ENCODE results near the gene SSUH2.

Gene SSUH2

DNA sequence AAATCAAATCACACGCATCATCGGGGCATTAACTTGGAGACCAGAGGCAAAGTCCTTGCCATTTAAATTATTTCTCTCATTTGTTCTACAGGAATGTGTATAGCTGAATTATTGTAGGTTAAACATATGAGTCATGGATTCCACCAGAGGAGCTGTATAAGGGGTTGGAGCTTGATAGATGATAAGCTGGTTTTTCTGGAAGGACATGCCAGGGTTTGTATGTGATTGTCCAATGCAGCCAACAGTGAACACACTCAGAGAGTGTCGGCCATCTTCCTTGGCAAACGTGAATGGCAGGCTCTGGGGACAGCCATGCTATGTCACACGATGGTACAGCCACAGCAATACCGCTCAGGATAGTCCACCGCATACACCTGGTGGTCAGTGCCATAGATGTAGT is 25.1 kb downstream of the SSUH2 start:
- DNase-seq (ENCODE audit: low read depth in 1 of 2, low spot score in 1 of 2) = no peak
- H3K4me3 ChIP-seq (replicated peaks; ENCODE audit: insufficient read depth, low read length) = no peak overlapping the region
- H3K27me3 ChIP-seq (ENCODE audit: insufficient read depth, poor library complexity, severe bottlenecking) = no peaks in the 10 kb centered on the region
- H3K27ac ChIP-seq (replicated peaks) = no peak overlapping the region
- TF ChIP-seq POLR2AphosphoS5 (IDR thresholded peaks at IDR 0.05; ENCODE audit: low read depth) = no peak
- TF ChIP-seq, protein P1, sequence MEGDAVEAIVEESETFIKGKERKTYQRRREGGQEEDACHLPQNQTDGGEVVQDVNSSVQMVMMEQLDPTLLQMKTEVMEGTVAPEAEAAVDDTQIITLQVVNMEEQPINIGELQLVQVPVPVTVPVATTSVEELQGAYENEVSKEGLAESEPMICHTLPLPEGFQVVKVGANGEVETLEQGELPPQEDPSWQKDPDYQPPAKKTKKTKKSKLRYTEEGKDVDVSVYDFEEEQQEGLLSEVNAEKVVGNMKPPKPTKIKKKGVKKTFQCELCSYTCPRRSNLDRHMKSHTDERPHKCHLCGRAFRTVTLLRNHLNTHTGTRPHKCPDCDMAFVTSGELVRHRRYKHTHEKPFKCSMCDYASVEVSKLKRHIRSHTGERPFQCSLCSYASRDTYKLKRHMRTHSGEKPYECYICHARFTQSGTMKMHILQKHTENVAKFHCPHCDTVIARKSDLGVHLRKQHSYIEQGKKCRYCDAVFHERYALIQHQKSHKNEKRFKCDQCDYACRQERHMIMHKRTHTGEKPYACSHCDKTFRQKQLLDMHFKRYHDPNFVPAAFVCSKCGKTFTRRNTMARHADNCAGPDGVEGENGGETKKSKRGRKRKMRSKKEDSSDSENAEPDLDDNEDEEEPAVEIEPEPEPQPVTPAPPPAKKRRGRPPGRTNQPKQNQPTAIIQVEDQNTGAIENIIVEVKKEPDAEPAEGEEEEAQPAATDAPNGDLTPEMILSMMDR (IDR thresholded peaks at IDR 0.05; ENCODE audit: insufficient read depth, low read length) = no peak
- TF ChIP-seq GABPA (IDR thresholded peaks at IDR 0.05; ENCODE audit: low read depth) = no peak
- TF ChIP-seq SPI1 (IDR thresholded peaks at IDR 0.05; ENCODE audit: borderline replicate concordance, low read depth) = no peak
- TF ChIP-seq, protein P2, sequence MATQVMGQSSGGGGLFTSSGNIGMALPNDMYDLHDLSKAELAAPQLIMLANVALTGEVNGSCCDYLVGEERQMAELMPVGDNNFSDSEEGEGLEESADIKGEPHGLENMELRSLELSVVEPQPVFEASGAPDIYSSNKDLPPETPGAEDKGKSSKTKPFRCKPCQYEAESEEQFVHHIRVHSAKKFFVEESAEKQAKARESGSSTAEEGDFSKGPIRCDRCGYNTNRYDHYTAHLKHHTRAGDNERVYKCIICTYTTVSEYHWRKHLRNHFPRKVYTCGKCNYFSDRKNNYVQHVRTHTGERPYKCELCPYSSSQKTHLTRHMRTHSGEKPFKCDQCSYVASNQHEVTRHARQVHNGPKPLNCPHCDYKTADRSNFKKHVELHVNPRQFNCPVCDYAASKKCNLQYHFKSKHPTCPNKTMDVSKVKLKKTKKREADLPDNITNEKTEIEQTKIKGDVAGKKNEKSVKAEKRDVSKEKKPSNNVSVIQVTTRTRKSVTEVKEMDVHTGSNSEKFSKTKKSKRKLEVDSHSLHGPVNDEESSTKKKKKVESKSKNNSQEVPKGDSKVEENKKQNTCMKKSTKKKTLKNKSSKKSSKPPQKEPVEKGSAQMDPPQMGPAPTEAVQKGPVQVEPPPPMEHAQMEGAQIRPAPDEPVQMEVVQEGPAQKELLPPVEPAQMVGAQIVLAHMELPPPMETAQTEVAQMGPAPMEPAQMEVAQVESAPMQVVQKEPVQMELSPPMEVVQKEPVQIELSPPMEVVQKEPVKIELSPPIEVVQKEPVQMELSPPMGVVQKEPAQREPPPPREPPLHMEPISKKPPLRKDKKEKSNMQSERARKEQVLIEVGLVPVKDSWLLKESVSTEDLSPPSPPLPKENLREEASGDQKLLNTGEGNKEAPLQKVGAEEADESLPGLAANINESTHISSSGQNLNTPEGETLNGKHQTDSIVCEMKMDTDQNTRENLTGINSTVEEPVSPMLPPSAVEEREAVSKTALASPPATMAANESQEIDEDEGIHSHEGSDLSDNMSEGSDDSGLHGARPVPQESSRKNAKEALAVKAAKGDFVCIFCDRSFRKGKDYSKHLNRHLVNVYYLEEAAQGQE (IDR thresholded peaks at IDR 0.05; ENCODE audit: insufficient replicate concordance, low read depth) = no peak

DNA sequence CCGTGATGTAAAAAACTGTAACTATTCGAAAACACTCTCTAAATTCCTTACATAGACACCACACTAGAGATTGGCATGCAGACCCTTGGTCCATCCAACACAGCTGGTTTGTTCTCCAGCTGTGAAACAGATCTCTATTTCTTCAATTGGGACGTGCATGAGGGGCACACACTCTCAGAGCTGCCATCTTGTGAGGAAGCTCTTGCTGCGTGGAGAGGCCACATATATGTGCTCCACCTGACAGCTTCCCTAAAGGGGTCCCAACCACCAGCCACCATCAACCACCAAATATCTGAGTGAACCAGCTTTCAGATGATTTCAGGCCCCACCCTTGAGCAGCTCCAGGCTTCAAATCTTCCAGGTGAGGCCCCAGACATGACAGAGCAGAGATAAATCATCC is 25.6 kb downstream of the SSUH2 start:
- no peak for DNase-seq (ENCODE audit: low read depth in 1 of 2, low spot score in 1 of 2)
- TF ChIP-seq, protein P2 (IDR thresholded peaks at IDR 0.05; ENCODE audit: insufficient replicate concordance, low read depth) = no peak
- no peak for TF ChIP-seq SPI1 (IDR thresholded peaks at IDR 0.05; ENCODE audit: borderline replicate concordance, low read depth)
- TF ChIP-seq GABPA (IDR thresholded peaks at IDR 0.05; ENCODE audit: low read depth) = no peak
- no peak for TF ChIP-seq POLR2AphosphoS5 (IDR thresholded peaks at IDR 0.05; ENCODE audit: low read depth)
- TF ChIP-seq, protein P1 (IDR thresholded peaks at IDR 0.05; ENCODE audit: insufficient read depth, low read length) = no peak
- Histone ChIP-seq H3K27ac (replicated peaks) (no peak overlapping the region), H3K4me3 (replicated peaks; ENCODE audit: insufficient read depth, low read length) (no peak overlapping the region), H3K27me3 (ENCODE audit: insufficient read depth, poor library complexity, severe bottlenecking) (no peaks in the 10 kb centered on the region)

DNA sequence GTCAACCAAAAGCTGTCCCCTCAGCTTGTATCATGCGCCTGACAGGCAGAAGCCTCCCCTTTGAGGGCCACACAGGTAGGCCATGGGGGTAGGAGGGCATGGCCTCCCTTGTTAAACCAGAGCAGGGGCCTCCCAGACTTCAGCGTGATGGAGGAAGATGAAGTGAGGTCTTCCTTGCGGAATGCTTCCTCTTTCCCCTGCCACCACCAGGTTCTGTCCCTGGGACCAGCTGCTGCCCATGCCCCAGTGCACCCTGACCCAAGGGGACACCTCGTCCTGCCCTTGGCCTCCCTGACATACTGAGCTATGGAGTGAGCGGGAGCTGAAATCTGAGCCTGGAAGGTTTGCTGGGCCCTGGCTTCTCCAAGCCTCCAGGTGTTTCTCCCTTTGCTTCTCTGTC is 26.7 kb downstream of the SSUH2 start:
- TF ChIP-seq POLR2AphosphoS5 (IDR thresholded peaks at IDR 0.05; ENCODE audit: low read depth) (no peak), GABPA (IDR thresholded peaks at IDR 0.05; ENCODE audit: low read depth) (no peak), SPI1 (IDR thresholded peaks at IDR 0.05; ENCODE audit: borderline replicate concordance, low read depth) (no peak)
- TF ChIP-seq, protein P1 (IDR thresholded peaks at IDR 0.05; ENCODE audit: insufficient read depth, low read length) = no peak
- TF ChIP-seq, protein P2 (IDR thresholded peaks at IDR 0.05; ENCODE audit: insufficient replicate concordance, low read depth) = no peak
- Histone ChIP-seq H3K27me3 (ENCODE audit: insufficient read depth, poor library complexity, severe bottlenecking) (no peaks in the 10 kb centered on the region), H3K27ac (replicated peaks) (no peak overlapping the region), H3K4me3 (replicated peaks; ENCODE audit: insufficient read depth, low read length) (no peak overlapping the region)
- DNase-seq (ENCODE audit: low read depth in 1 of 2, low spot score in 1 of 2) = no peak

Measured in HL-60 (cell line).